GM23338 (cell line): Measurements from ENCODE around the gene PLSCR4. TPM values are rescaled to one million over a fixed set of nuclear protein-coding genes. Genes with fewer than 3 reads are reported as not detected.
"Not testable (repeated sequence)": the region's sequence is repeated elsewhere in the genome, so short reads cannot be mapped to it uniquely, and the experiment has no call there.

Source experiments
- ATAC-seq: fragments of 200-7000 bp; cut with Tn5 transposase; 3 replicates; pipeline ENCODE4 v1.9.1; 2020
- DNase-seq: peaks from one replicate; pipeline ENCODE4 v3.0.0-alpha.2; 2015; ENCODE audit warnings: low spot score
- H2AFZ ChIP-seq: fragments of 200-600 bp; sonication (generic); 2 replicates; pipeline ENCODE4 v1.8.0; 2016; ENCODE audit warnings: antibody characterized with exemption, mild to moderate bottlenecking, moderate library complexity
- H3F3A ChIP-seq: fragments of 200-600 bp; sonication (generic); replicated peaks from 2 replicates; pipeline ENCODE4 v1.8.0; 2017; ENCODE audit warnings: antibody characterized with exemption, mixed run types, low read depth
- H3K27ac ChIP-seq: fragments of 200-600 bp; sonication (generic); 2 replicates; pipeline ENCODE4 v1.6.1; 2016; ENCODE audit warnings: low read depth
- H3K27me3 ChIP-seq: fragments of 200-600 bp; sonication (generic); 2 replicates; pipeline ENCODE4 v1.8.0; 2016; ENCODE audit warnings: mild to moderate bottlenecking, mixed run types, moderate library complexity; ENCODE audit not compliant: insufficient read depth
- H3K36me3 ChIP-seq: fragments of 200-600 bp; sonication (generic); 2 replicates; pipeline ENCODE4 v1.8.0; 2016; ENCODE audit warnings: mild to moderate bottlenecking; ENCODE audit not compliant: insufficient read depth
- H3K4me1 ChIP-seq: fragments of 200-600 bp; sonication (generic); 2 replicates; pipeline ENCODE4 v1.8.0; 2016; ENCODE audit warnings: mild to moderate bottlenecking, moderate library complexity; ENCODE audit not compliant: insufficient read depth
- H3K4me2 ChIP-seq: fragments of 200-600 bp; sonication (generic); 2 replicates; pipeline ENCODE4 v1.7.1; 2017; ENCODE audit warnings: mixed run types
- H3K4me3 ChIP-seq: fragments of 200-600 bp; sonication (generic); 2 replicates; pipeline ENCODE4 v1.6.1; 2016; ENCODE audit warnings: mixed run types
- H3K79me2 ChIP-seq: fragments of 200-600 bp; sonication (generic); replicated peaks from 2 replicates; pipeline ENCODE4 v1.8.0; 2017; ENCODE audit warnings: mild to moderate bottlenecking; ENCODE audit not compliant: insufficient read depth
- H3K9me2 ChIP-seq: fragments of 200-600 bp; sonication (generic); 2 replicates; pipeline ENCODE4 v1.8.0; 2017; ENCODE audit not compliant: insufficient read depth
- H4K20me1 ChIP-seq: fragments of 200-600 bp; sonication (generic); replicated peaks from 2 replicates; pipeline ENCODE4 v1.8.0; 2017; ENCODE audit warnings: mild to moderate bottlenecking; ENCODE audit not compliant: insufficient read depth
- H3K27ac Mint-ChIP-seq: 2 replicates; pipeline ENCODE4 v1.8.0; 2020; ENCODE audit warnings: inconsistent platforms, mild to moderate bottlenecking, moderate library complexity, mixed read lengths
- H3K27me3 Mint-ChIP-seq: 3 replicates; pipeline ENCODE4 v1.8.0; 2022; ENCODE audit warnings: low read depth, mild to moderate bottlenecking, moderate library complexity, mixed read lengths, inconsistent platforms; ENCODE audit not compliant: insufficient read depth, poor library complexity
- H3K36me3 Mint-ChIP-seq: 3 replicates; pipeline ENCODE4 v1.8.0; 2021; ENCODE audit warnings: low read depth, mild to moderate bottlenecking, inconsistent platforms, moderate library complexity, mixed read lengths
- H3K4me1 Mint-ChIP-seq: 3 replicates; pipeline ENCODE4 v1.8.0; 2020; ENCODE audit warnings: mild to moderate bottlenecking, inconsistent platforms, mixed read lengths
- H3K4me3 Mint-ChIP-seq: 3 replicates; pipeline ENCODE4 v1.8.0; 2021; ENCODE audit warnings: moderate library complexity, mild to moderate bottlenecking, inconsistent platforms, mixed read lengths
- H3K9me3 Mint-ChIP-seq: 3 replicates; pipeline ENCODE4 v1.8.0; 2020; ENCODE audit warnings: moderate library complexity, mild to moderate bottlenecking, inconsistent platforms, mixed read lengths
- CTCF ChIP-seq, 2 experiments: fragments of 200-600 bp in 1 of 2; sonication (generic) in 1 of 2; conservative IDR thresholded peaks; 2 replicates each; pipeline versions ENCODE4 v1.5.1 to v1.6.1; 2016 to 2017; ENCODE audit warnings: antibody characterized with exemption in 2 of 2, low read depth in 2 of 2, mild to moderate bottlenecking in 2 of 2, moderate library complexity in 1 of 2
- ETS1 ChIP-seq: IDR thresholded peaks from 2 replicates; pipeline ENCODE4 v1.6.1; 2016; ENCODE audit warnings: antibody characterized with exemption
- EZH2 ChIP-seq: fragments of 200-600 bp; sonication (generic); IDR thresholded peaks from one replicate; pipeline ENCODE4 v1.8.0; 2017; ENCODE audit warnings: antibody characterized with exemption, mild to moderate bottlenecking, low read depth; ENCODE audit not compliant: unreplicated experiment
- EZH2phosphoT487 ChIP-seq: fragments of 200-600 bp; sonication (generic); IDR thresholded peaks from one replicate; pipeline ENCODE4 v1.8.1; 2018; ENCODE audit warnings: antibody characterized with exemption; ENCODE audit not compliant: unreplicated experiment
- POLR2AphosphoS5 ChIP-seq: IDR thresholded peaks from 2 replicates; pipeline ENCODE4 v1.6.1; 2016; ENCODE audit warnings: antibody characterized with exemption, low read depth
- REST ChIP-seq: IDR thresholded peaks from one replicate; pipeline ENCODE4 v1.6.1; 2018; ENCODE audit warnings: antibody characterized with exemption; ENCODE audit not compliant: unreplicated experiment
- STAT1 ChIP-seq: IDR thresholded peaks from one replicate; pipeline ENCODE4 v1.6.1; 2016; ENCODE audit warnings: antibody characterized with exemption; ENCODE audit not compliant: unreplicated experiment
- ZNF331 ChIP-seq: fragments of 250-450 bp; sonication (Bioruptor Pico); IDR thresholded peaks from 2 replicates; pipeline ENCODE4 v1.5.0; 2020; ENCODE audit warnings: low read depth, mild to moderate bottlenecking, moderate library complexity
- ZNF462 ChIP-seq: fragments of 250-450 bp; sonication (Bioruptor Pico); IDR thresholded peaks from 2 replicates; pipeline ENCODE4 v1.5.0; 2020; ENCODE audit warnings: mild to moderate bottlenecking, moderate library complexity
- polyA plus RNA-seq: library from polyadenylated mRNA; unstranded; fragments of >200 nt; fragmentation: Nextera tagmentation; extraction: Ambion mirVana; gene quantifications from 2 replicates; pipeline ENCODE4 v1.2.1, GENCODE V29; 2016
- total RNA-seq: library from RNA; depleted of rRNA; stranded (reverse); fragments of >200 nt; shearing (Covaris generic); gene quantifications from 2 replicates; pipeline ENCODE4 v1.2.3, GENCODE V29; 2014

Gene PLSCR4
- total and polyA plus RNA-seq, 2 experiments from 2014 or later, result 1.4 to 5.2 TPM

- not testable (repeated sequence) for H4K20me1 ChIP-seq, H2AFZ ChIP-seq, DNase-seq, ATAC-seq, H3K27ac Mint-ChIP-seq, H3K4me2 ChIP-seq, H3K27me3 ChIP-seq, H3K4me1 Mint-ChIP-seq, H3K79me2 ChIP-seq, H3K27ac ChIP-seq, H3K4me1 ChIP-seq, H3K4me3 ChIP-seq, H3K4me3 Mint-ChIP-seq, H3K27me3 Mint-ChIP-seq, H3F3A ChIP-seq, H3K36me3 ChIP-seq
- peaks cover 49% of the 10 kb centered on the region for H3K36me3 Mint-ChIP-seq
- peaks cover 54% of the 10 kb centered on the region for H3K9me3 Mint-ChIP-seq
- peaks cover 11% of the 10 kb centered on the region; the same call in 1 of the 2 replicates for H3K9me2 ChIP-seq
Observed at GRCh38 chr3:146252445-146252844, 1.5 kb upstream of the PLSCR4 start.

- H3K27ac Mint-ChIP-seq, result no peak overlapping the region
- H3K4me1 ChIP-seq, result 0 out of 2 replicates have a peak, but pooled peaks cover 4% of the 10 kb centered on the region
- H4K20me1 ChIP-seq, result no peaks in the 10 kb centered on the region
- H3K27ac ChIP-seq, result no peak overlapping the region
- no peaks in the 10 kb centered on the region for H3F3A ChIP-seq
- peaks cover 9% of the 10 kb centered on the region; the same call in 1 of the 2 replicates for H3K27me3 ChIP-seq
- H3K4me1 Mint-ChIP-seq, result no peaks in the 10 kb centered on the region; the same call in 2 of the 3 replicates
- H3K9me2 ChIP-seq, result no peaks in the 10 kb centered on the region
- peaks cover 32% of the 10 kb centered on the region for H3K36me3 Mint-ChIP-seq
- H3K36me3 ChIP-seq, result peaks cover 9% of the 10 kb centered on the region; the same call in 1 of the 2 replicates
- ATAC-seq, result no peak
- H3K4me3 ChIP-seq, result peak overlapping the region; percentile 85
- H3K4me2 ChIP-seq, result peak overlapping the region; percentile 82
- peaks cover 36% of the 10 kb centered on the region for H3K9me3 Mint-ChIP-seq
- peak overlapping the region; percentile 83 for H3K4me3 Mint-ChIP-seq
- no peaks in the 10 kb centered on the region for H3K79me2 ChIP-seq
- DNase-seq, result no peak
- peaks cover 2% of the 10 kb centered on the region for H3K27me3 Mint-ChIP-seq
- H2AFZ ChIP-seq, result no peak overlapping the region
- TF ChIP-seq ZNF331 (CRISPR knock-in tag) (no peak), REST (no peak), STAT1 (no peak), ZNF462 (CRISPR knock-in tag) (no peak), EZH2phosphoT487 (no peak), CTCF (conservative IDR thresholded peaks at IDR 0.05; ENCODE audit: low read depth in 2 of 2) (no peak), POLR2AphosphoS5 (no peak), ETS1 (no peak), EZH2 (no peak)
Observed at GRCh38 chr3:146249921-146250320, 984 bp downstream of the PLSCR4 start.
